ENCODE data around the gene AACS.

GRCh38 chr12:125061229-125061628 is 4.0 kb upstream of the AACS start:
- TF ChIP-seq CTCF (IDR thresholded peaks at IDR 0.05; ENCODE audit: low read length) = no peak
- no peak for TF ChIP-seq EZH2 (optimal IDR thresholded peaks at IDR 0.05; ENCODE audit: low read depth, low read length)
- TF ChIP-seq EZH2phosphoT487 (IDR thresholded peaks at IDR 0.05; ENCODE audit: low read length) = no peak

Data from MM.1S (cell line).